Activated CD4-positive, alpha-beta T cell treated with anti-CD3 and anti-CD28 coated beads for 36 hours (primary cell): Measurements from ENCODE around the gene LDLRAD4. TPM values are rescaled to one million over a fixed set of nuclear protein-coding genes. Genes with fewer than 3 reads are reported as not detected.

ENCODE experiments used
- ATAC-seq: fragments of 200-7000 bp; cut with Tn5 transposase; one replicate; pipeline ENCODE4 v1.10.0; 2021; ENCODE audit warnings: mild to moderate bottlenecking, moderate library complexity
- CTCF ChIA-PET: fragments of 350-600 bp; sonication (Branson Sonifier 250); formaldehyde crosslinking; loops from one replicate; lab custom pipeline; 2021; ENCODE audit warnings: antibody characterized with exemption; lab: Charles Lee
- POLR2A ChIA-PET: fragments of 350-600 bp; sonication (Branson Sonifier 250); formaldehyde crosslinking; loops from one replicate; lab custom pipeline; 2021; ENCODE audit warnings: antibody characterized with exemption, inconsistent platforms; lab: Charles Lee
- DNase-seq: peaks from one replicate; pipeline ENCODE4 v3.0.0-alpha.2; 2020
- H3K27ac Mint-ChIP-seq: one replicate; pipeline ENCODE4 v1.8.0; 2021; ENCODE audit warnings: mixed read lengths
- H3K27me3 Mint-ChIP-seq: one replicate; pipeline ENCODE4 v1.8.0; 2021; ENCODE audit warnings: mixed read lengths
- H3K36me3 Mint-ChIP-seq: one replicate; pipeline ENCODE4 v1.8.0; 2021; ENCODE audit warnings: low read depth, mixed read lengths
- H3K4me1 Mint-ChIP-seq: one replicate; pipeline ENCODE4 v1.8.0; 2021; ENCODE audit warnings: mixed read lengths
- H3K4me3 Mint-ChIP-seq: one replicate; pipeline ENCODE4 v1.8.0; 2021; ENCODE audit warnings: mild to moderate bottlenecking, moderate library complexity, mixed read lengths
- H3K9me3 Mint-ChIP-seq: one replicate; pipeline ENCODE4 v1.8.0; 2021; ENCODE audit warnings: low read depth, mixed read lengths
- intact Hi-C, 2 experiments: fragments of 100-400 bp; cut with DNase I in 1 of 2; cut with micrococcal nuclease in 1 of 2; formaldehyde crosslinking; loops; one replicate each; pipeline versions ENCODE4 v1.14.2 to v1.15.1; 2022 to 2024; cut with DNase I, micrococcal nuclease
- total RNA-seq, 2 experiments: library from RNA; stranded (reverse); gene quantifications; one replicate each; pipeline ENCODE4 v1.2.3, GENCODE V29; 2021

The LDLRAD4 gene
- total RNA-seq, 2 experiments from 2014 or later, result 29.3 to 32.2 TPM

DNA sequence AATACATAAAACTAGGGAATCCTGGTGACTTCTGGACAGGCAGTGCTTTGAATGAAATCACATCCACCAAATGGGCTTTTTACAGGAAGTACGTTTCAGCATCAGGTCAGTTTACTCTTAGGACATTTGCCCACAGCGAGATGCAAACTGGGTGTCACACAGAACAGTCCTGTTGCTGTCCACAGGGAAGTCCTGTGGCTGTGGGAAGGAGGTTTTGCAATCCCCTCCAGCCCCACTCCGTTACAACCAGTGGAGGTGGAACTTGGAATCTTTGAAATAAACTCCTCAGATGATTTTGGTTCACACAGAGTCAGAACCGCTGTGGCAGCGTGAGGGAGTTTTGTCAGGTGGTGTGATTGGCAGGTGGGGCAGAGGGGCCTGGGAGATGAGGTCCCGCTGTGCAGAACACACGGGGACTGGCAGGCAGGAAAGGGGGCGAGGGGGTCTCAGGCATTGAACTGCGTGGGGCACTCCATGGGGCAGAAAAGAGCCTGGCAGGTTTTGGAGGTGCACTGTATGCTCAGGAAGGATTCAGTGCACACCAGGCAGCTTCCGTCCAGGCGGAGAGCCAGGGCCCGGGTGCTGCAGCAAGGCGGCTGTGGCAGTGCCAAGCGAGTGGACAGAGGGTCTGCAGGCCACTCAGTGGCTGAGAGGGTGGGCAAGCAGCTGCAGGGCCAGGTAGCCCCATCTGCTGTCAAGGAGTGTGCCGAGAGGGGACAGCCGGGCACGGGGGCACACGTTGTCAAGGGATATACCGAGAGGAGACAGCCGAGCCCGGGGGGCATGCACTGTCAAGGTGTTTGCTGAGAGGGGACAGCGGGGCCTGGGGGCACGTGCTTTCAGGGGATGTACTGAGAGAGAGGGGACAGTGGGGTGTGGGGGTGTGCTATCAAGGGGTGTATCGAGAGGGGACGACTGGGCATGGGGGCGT lies 148.7 kb downstream of the LDLRAD4 start:
- H3K27ac Mint-ChIP-seq, result no peak overlapping the region
- DNase-seq (no peak), ATAC-seq (no peak)
- peaks cover 33% of the 10 kb centered on the region for H3K4me1 Mint-ChIP-seq
- intact Hi-C loops, result no loop called here
- no peaks in the 10 kb centered on the region for H3K9me3 Mint-ChIP-seq
- H3K4me3 Mint-ChIP-seq, result no peak overlapping the region
- no peaks in the 10 kb centered on the region for H3K36me3 Mint-ChIP-seq
- ChIA-PET POLR2A (no interaction called here), CTCF (no interaction called here)
- H3K27me3 Mint-ChIP-seq, result no peaks in the 10 kb centered on the region

DNA sequence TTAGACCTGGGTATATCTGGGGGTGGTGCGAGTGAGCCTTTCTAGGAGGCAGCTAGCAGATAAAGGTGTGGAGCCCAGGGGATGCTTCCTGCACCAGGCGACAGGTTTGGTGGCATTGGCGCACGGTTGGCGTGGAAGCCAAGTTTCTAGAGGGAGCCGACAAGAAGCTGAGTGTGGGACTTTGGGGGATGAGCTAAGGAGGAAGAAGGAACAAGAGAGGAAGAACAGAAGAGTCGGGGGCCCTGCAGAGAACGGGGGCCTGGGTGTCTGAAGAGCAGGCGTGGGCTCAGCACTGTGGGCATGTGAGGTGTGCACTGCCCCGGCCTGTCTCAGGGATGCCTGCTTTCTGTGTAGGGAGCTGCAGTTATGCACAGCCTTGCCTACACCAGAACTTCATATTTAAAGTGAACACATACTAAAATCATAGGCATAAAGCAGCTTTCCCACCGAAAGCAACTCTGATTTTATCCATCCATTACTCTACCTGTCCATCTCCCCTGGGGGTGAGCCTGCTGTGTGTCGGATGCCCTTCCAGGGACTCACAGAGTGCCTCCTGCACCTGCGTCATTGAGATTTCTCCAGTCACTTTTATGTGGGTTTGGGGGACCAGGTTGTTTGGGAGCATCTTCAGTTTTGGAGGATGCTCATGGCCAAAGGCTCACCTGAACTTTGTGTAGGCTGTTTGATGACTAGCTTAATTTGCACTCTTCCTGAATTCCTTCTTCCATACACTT lies 149.7 kb downstream of the LDLRAD4 start:
- Mint-ChIP-seq H3K4me3 (no peak overlapping the region), H3K4me1 (peaks cover 42% of the 10 kb centered on the region), H3K27ac (peak overlapping the region; percentile 14), H3K27me3 (no peaks in the 10 kb centered on the region), H3K36me3 (no peaks in the 10 kb centered on the region), H3K9me3 (no peaks in the 10 kb centered on the region)
- ATAC-seq (no peak), DNase-seq (no peak)
- intact Hi-C loops, result no loop called here
- ChIA-PET POLR2A (no interaction called here), CTCF (interaction anchor here (0.6 to 1.2 kb wide), 3 partner anchors 15 to 153 kb away, joined by 3 to 5 read pairs (median 3); no protein-coding TSS in a partner anchor)

DNA sequence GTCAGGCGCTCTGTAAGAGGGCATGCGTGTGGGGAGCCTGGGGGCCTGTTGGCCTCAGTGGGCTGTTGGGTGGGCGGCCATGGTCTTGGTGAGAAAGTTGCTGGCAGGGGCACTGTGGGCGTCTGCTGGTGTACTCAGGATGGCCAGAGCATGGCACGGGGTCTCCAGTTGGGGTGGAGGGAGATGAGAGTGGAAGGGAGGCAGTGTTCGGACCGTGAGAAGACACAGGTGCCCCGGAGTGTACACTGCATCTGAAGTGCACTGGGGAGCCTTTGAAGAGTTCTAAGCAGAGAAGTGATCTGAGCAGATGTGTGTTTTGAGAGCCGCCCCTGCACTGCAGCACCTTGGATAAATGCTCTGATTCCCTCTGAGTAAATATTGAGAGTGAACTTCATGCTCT lies 150.8 kb downstream of the LDLRAD4 start:
- Mint-ChIP-seq H3K4me1 (peaks cover 49% of the 10 kb centered on the region), H3K36me3 (no peaks in the 10 kb centered on the region), H3K27me3 (no peaks in the 10 kb centered on the region), H3K27ac (peak overlapping the region; percentile 29), H3K9me3 (no peaks in the 10 kb centered on the region), H3K4me3 (no peak overlapping the region)
- DNase-seq, result no peak
- CTCF ChIA-PET, result interaction anchor here (0.9 kb wide), 1 partner anchor 56 kb away, joined by 3 read pairs; no protein-coding TSS in a partner anchor
- intact Hi-C loops, result no loop called here
- peak; percentile 23 for ATAC-seq
- POLR2A ChIA-PET, result no interaction called here

DNA sequence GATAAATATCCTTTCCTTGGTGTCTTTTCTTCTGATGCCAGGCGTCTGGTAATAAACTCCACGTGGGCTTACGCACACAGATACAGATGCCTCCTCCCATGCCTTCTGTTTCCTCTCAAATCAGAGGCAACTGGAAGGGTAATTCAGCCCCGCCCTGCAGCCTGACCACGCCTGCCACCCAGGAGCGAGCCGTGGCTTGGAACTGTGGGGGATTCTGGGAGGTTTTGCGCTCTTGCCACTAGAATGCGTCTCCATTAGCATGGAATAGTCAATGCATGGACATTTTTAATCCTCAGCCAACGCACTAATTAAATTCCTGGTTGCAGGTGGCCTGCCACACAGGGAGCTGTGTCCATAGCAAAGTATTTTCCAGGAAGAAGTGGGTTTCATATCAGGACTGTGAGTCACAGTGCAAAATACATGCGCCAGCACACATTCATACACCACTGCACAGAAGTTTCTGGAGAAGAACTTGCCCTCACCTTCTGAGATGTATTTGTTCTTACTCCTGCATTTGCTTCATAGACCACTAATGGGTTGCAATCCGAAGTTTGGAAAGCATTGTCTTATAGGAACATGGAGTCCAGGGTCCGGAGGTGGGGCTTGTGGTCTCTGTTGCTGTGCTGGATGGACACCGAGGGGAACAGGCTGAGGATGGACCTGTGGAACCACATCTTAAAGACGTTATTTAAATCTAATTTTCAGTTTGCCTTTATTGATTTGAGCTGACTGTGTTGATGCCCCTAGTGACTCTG lies 151.4 kb downstream of the LDLRAD4 start:
- CTCF ChIA-PET, result no interaction called here

DNA sequence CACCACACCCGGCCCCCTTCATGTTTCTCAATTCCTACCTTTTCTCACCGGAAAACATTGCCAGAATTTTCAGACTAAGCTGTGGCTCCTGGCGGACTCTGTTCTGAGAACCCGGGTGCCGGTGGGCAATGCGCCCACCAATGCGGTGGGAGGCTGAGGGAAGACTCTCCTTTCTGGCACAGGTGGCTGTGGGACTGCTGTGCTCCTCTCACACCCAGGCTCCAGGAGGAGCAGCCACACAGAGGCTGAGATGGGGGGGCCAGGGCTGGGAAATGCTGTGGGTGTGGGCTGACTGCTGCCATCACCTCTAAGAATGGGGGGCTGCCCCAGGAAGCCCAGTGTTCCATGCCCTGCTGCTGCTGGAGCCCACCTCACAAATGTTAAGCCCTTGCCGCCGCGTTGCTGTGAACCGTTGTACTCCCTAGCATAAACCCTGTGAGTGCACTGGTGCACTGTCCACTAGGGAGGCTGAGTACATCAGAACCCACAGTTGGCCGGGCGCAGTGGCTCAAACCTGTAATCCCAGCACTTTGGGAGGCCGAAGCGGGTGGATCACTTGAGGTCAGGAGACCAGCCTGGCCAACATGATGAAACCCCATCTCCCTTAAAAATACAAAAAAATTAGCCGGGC lies 152.6 kb downstream of the LDLRAD4 start:
- no peaks in the 10 kb centered on the region for H3K9me3 Mint-ChIP-seq
- no peaks in the 10 kb centered on the region for H3K27me3 Mint-ChIP-seq
- no peaks in the 10 kb centered on the region for H3K36me3 Mint-ChIP-seq
- DNase-seq (no peak), ATAC-seq (no peak)
- peaks cover 67% of the 10 kb centered on the region for H3K4me1 Mint-ChIP-seq
- intact Hi-C loops, result no loop called here
- ChIA-PET POLR2A (no interaction called here), CTCF (no interaction called here)
- no peak overlapping the region for H3K27ac Mint-ChIP-seq
- no peak overlapping the region for H3K4me3 Mint-ChIP-seq

More for the DNA sequence above, 151.4 kb downstream of the LDLRAD4 start:
- POLR2A ChIA-PET, result no interaction called here
- intact Hi-C loops, result no loop called here
- DNase-seq (peak; percentile 43), ATAC-seq (peak; percentile 65)
- H3K4me3 Mint-ChIP-seq, result no peak overlapping the region
- no peaks in the 10 kb centered on the region for H3K27me3 Mint-ChIP-seq
- no peaks in the 10 kb centered on the region for H3K36me3 Mint-ChIP-seq
- H3K4me1 Mint-ChIP-seq, result peaks cover 55% of the 10 kb centered on the region
- H3K9me3 Mint-ChIP-seq, result no peaks in the 10 kb centered on the region
- H3K27ac Mint-ChIP-seq, result no peak overlapping the region

DNA sequence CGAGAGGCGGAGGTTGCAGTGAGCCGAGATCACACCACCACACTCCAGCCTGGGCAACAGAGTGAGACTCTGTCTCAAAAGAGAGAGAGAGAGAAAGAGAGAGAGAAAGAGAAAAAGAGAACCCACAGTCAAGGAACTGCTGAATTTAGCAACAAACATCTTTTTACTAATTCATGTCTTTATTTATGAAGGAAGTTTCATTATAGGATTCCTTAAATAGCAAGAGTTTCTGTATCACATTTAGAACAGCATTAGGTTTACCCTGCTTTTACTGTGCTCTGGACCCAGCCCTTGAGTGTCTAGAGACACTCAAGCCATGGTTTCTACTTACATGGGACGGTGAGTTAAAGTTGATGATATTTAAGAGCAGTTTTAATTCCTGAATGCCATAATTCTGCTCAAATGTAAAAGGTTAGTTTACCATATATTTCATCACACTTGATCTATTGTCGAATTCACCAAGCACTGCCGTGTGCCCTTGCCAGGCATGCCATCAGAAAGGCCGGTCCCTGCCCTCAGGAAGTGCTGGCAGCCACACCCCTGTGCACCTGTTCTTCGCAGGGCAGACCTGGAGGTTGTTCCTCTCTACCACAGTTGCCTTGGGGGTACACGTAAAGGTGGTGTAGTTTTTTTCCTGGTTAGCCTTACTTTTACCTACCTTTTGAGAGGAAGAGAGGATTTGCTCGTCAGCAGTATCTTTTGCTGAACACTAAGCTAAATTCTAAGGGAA lies 153.3 kb downstream of the LDLRAD4 start:
- no peaks in the 10 kb centered on the region for H3K9me3 Mint-ChIP-seq
- ChIA-PET CTCF (interaction anchor here (2.2 kb wide), 1 partner anchor 18 kb away, joined by 6 read pairs; no protein-coding TSS in a partner anchor), POLR2A (no interaction called here)
- peaks cover 68% of the 10 kb centered on the region for H3K4me1 Mint-ChIP-seq
- H3K36me3 Mint-ChIP-seq, result no peaks in the 10 kb centered on the region
- H3K4me3 Mint-ChIP-seq, result no peak overlapping the region
- no peaks in the 10 kb centered on the region for H3K27me3 Mint-ChIP-seq
- intact Hi-C loops, result no loop called here
- ATAC-seq (no peak), DNase-seq (no peak)
- peak overlapping the region; percentile 44 for H3K27ac Mint-ChIP-seq

DNA sequence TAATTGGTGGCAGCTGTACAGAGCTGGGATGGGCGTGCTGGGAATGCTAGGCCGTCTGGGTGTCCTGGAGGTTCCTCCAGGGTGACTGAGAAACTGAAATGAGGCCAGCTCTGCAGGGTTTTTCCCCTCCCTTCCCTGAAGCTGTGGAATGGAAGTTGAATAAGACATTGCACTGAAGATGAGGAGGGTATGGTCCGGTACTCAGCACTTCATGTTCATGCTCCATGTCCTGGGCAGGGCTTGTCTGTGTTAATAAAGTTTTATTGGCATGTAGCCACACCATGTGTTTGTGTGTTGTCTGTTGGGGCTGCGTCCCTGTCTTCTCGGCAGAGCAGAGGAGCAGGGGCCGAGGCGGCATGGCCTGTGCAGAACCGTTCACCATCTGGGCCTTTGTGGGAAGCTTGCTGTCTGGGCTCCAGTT lies 154.0 kb downstream of the LDLRAD4 start:
- DNase-seq (no peak), ATAC-seq (no peak)
- CTCF ChIA-PET, result interaction anchor here (2.2 to 2.8 kb wide), 2 partner anchors 19 to 156 kb away, joined by 6 to 17 read pairs; no protein-coding TSS in a partner anchor
- intact Hi-C loops, result no loop called here
- H3K9me3 Mint-ChIP-seq, result no peaks in the 10 kb centered on the region
- H3K36me3 Mint-ChIP-seq, result no peaks in the 10 kb centered on the region
- no peak overlapping the region for H3K4me3 Mint-ChIP-seq
- POLR2A ChIA-PET, result no interaction called here
- H3K4me1 Mint-ChIP-seq, result peaks cover 71% of the 10 kb centered on the region
- H3K27ac Mint-ChIP-seq, result no peak overlapping the region
- no peaks in the 10 kb centered on the region for H3K27me3 Mint-ChIP-seq

DNA sequence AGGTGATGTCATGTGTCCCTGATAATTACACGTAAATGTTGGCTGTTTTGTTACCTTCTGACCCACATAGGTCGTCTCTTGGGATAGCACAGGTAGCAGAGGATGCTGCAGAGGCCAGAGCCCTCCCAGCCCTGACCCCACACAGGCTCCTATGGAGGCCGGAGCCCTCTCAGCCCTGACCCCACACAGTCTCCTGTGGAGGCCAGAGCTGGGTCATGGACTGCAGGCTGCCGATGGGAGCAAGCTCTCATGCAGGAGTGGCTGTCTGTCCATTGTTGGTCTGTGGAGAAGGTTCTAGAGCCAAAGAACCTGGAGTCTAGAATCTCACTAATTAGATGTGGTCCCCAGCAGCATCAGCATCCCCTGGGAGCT lies 155.5 kb downstream of the LDLRAD4 start:
- CTCF ChIA-PET, result interaction anchor here (0.8 to 2.8 kb wide), 4 partner anchors 44 to 345 kb away, joined by 3 to 17 read pairs (median 4); no protein-coding TSS in a partner anchor
- intact Hi-C loops, result loop anchor here in 1 of 2 experiments (2.0 kb wide), 1 partner anchor 85 kb away; no protein-coding TSS in a partner anchor
- DNase-seq (no peak), ATAC-seq (no peak)
- H3K4me1 Mint-ChIP-seq, result peaks cover 85% of the 10 kb centered on the region
- H3K36me3 Mint-ChIP-seq, result no peaks in the 10 kb centered on the region
- no peak overlapping the region for H3K4me3 Mint-ChIP-seq
- POLR2A ChIA-PET, result no interaction called here
- peak overlapping the region; percentile 37 for H3K27ac Mint-ChIP-seq
- no peaks in the 10 kb centered on the region for H3K27me3 Mint-ChIP-seq
- no peaks in the 10 kb centered on the region for H3K9me3 Mint-ChIP-seq

DNA sequence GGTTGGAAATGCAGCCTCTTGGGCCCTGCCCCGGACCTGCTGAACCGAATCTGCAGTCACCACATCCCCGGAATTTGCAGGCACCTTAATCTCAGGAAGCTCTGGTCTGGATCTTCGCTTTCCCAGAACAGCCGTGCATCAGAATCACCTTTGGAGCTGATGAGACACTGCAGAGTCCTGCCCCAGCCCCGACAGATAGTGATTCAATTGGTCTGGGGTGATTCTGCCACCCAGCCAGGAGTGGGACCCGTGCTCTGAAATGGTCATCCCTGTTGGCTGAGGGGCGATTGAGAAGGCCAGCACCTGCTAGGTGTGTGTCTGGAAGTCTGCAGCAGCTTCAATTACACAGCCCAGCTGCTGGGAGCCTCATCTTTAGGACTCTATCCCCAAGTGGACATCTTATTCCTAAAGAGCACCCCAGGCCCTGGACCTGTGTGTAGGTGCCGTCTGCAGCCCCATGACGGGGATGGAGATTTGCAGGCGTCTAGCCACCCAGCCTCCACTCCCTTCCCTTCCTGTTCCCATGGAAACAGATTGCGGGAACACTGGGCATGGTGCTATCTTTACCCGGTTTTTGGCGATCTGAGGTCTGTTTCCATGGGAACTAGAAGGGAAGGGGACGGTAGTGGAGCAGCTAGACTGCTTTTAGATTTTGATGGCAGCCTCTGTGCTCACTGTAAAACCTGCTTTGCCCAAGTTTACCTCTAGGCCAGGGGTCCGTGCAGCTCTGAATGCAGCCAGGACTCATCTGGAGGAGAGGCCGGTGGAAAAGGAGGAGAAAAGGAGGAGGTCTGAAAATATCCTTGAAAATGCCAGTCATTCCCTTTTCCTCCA lies 156.1 kb downstream of the LDLRAD4 start:
- Mint-ChIP-seq H3K36me3 (no peaks in the 10 kb centered on the region), H3K27ac (peak overlapping the region; percentile 97), H3K4me1 (peaks cover 85% of the 10 kb centered on the region), H3K4me3 (peak overlapping the region; percentile 63), H3K27me3 (no peaks in the 10 kb centered on the region), H3K9me3 (no peaks in the 10 kb centered on the region)
- ChIA-PET CTCF (interaction anchor here (0.6 to 2.8 kb wide), 6 partner anchors 44 to 158 kb away, joined by 3 to 17 read pairs (median 4); no protein-coding TSS in a partner anchor), POLR2A (interaction anchor here (0.7 to 3.9 kb wide), 2 partner anchors 90 to 108 kb away, joined by 3 to 19 read pairs; no protein-coding TSS in a partner anchor)
- peak; percentile 5 for ATAC-seq
- intact Hi-C loops, result loop anchor here (1.0 to 5.0 kb wide), 9 partner anchors 84 to 818 kb away; partner anchors contain the start of genes FAM210A (in 1 of the 2) and RNMT (in 1 of the 2)
- DNase-seq, result no peak
